ENCODE data around the gene TOB1.
"Not testable (repeated sequence)": the region's sequence is repeated elsewhere in the genome, so short reads cannot be mapped to it uniquely, and the experiment has no call there.

The TOB1 gene

DNA sequence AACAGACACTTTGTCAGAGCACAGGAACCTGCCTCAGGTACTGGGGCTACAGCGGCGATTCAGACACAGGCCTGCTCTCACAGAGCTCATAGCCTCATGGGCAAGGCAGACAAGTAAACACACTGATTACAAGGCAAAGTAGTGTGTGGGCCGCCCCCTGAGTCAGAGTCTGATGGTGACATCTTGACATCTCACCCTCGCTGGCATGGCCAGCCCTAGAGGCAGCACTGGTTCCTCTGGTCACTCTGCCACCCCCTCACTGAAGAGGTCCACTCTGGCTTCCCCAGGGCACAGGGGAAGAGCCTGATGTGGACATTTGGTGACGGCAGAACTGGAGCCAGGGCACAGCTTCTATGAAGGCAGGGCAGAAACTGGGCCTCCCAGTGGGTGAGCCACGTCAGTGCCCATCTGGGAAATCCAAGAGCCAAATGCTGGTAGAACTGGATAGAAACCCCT, 32.9 kb upstream of the TOB1 start:
- in situ Hi-C loops (cut with HindIII; ENCODE audit: low sequenced_read_pairs) = no loop called here

DNA sequence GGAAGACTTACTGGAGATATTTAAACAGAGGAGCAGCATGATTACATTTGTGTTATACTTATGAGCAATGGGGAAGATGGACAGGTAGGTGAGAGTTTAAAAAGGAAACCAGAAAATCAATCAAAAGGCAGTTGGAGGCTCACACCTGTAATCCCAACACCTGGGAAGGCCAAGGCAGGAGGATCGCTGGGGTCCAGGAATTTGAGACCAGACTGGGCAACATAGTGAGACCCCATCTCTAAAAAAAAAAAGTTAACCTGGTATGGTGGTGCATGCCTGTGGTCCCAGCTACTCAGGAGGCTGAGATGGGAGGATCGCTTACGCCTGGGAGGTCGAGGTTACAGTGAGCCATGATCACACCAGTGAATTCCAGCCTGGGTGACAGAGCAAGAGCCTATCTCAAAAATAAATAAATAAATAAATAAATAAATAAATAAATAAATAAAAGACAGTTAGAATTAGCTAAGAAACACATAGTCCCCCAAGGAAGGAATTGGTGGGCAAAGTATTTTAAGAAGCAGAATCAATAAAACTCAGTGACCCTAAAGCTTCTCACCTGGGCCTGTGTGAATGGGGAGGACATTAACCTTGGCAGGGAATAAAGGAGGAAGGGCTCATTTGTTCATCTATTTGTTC, 32.3 kb upstream of the TOB1 start:
- in situ Hi-C loops (cut with HindIII; ENCODE audit: low sequenced_read_pairs) = no loop called here

DNA sequence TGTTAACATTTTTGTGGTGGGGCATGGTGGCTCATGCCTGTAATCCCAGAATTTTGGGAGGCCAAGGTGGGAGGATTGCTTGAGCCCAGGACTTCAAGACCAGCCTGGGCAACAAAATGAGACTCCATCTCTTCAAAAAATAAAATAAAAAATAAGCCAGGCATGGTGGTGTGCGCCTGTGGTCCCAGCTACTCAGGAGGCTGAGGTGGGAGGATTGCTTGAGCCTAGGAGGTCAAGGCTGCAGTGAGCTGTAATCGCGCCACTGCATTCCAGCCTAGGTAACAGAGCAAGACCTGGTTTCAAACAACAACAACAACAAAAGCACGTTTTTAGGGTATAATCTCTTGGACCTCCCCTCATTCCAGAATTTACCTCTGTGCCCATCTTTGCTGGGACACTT, 28.4 kb upstream of the TOB1 start:
- in situ Hi-C loops (cut with HindIII; ENCODE audit: low sequenced_read_pairs) = not testable (repeated sequence)

DNA sequence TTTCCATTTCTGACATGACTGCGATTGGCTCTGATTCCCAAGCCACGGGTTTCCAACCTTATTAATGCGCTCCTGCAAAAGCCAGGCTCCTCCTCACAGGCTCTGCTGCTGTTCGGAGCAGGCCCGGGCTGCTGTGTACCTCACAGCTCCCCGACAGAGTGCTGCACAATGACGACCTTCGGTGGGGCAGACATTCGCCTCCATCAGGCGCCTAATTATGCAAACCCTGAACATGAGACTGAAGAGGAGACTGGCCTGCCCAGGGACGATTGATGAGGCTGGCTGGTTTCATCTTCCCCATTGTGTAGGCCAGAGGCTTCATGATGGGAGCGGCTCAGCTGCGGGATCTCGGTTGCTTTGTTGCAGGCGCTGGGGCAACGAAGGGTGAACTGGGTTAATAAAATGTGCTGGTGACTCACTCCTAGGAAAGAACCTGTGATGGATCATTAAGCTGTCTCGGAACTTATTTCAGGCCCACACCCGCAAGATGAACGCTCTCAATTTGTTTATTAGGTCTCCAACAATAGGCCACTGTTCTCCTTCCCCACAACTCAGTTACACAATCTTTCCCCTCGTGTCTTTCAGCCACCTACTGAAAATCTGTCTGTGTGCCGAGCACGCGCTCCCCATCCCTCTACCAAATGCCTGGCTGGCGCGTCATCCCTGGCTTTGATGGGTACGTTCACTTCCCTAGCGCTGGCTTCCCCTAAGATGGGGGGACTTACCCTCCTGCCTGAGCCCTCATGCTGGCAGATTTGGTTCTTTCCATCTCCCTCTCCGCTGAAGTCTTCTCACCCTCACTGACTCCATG, 27.2 kb upstream of the TOB1 start:
- in situ Hi-C loops (cut with HindIII; ENCODE audit: low sequenced_read_pairs) = no loop called here

DNA sequence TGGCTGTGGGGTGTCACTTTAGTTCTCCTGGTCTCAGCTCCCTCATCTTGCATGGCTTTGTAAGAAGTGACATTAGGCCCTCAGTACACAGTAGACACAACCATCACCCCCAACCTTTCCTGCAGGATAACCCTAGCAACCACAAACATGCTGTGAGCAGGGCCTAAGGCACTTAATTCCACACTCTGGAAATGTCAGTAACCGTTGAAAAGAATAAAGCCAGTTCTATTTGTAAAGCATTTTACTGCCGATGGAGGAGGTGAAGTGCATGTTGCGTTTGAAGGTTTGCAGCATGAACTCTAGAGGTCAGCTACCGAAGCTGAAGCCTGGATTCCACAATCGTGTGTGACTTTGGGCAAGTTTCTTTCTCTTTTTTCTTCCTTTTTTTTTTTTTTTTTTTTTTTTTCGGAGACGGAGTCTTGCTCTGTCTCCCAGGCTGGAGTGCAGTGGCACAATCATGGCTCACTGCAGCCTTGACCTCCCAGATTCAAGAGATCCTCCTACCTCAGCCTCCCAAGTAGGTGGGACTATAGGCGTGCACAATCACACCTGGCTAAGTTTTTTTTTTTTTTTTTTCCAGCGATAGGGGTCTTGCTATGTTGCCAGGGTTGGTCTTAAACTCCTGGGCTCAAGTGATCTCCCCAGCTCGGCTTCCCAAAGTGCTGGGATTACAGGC, 26.1 kb upstream of the TOB1 start:
- in situ Hi-C loops (cut with HindIII; ENCODE audit: low sequenced_read_pairs) = no loop called here

DNA sequence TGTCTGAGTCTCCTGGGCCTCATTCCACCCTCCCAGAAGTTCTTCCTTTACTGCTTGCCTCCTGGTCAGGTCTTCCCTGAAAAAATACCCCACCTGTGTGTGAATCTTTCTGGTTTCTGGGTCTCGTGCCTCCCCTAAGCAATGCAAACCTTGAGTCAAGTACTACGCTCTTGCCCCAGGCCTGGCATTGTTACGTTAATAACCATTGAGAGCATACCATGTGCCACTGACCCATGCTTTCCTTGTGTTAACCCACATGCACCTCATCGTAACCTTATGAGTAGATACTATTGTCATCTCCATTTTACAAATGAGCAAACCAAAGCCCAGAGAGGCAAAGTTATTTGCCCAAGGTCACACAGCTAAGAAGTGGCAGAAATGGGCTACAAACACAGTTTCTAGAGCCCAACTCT, 25.4 kb upstream of the TOB1 start:
- in situ Hi-C loops (cut with HindIII; ENCODE audit: low sequenced_read_pairs) = no loop called here

DNA sequence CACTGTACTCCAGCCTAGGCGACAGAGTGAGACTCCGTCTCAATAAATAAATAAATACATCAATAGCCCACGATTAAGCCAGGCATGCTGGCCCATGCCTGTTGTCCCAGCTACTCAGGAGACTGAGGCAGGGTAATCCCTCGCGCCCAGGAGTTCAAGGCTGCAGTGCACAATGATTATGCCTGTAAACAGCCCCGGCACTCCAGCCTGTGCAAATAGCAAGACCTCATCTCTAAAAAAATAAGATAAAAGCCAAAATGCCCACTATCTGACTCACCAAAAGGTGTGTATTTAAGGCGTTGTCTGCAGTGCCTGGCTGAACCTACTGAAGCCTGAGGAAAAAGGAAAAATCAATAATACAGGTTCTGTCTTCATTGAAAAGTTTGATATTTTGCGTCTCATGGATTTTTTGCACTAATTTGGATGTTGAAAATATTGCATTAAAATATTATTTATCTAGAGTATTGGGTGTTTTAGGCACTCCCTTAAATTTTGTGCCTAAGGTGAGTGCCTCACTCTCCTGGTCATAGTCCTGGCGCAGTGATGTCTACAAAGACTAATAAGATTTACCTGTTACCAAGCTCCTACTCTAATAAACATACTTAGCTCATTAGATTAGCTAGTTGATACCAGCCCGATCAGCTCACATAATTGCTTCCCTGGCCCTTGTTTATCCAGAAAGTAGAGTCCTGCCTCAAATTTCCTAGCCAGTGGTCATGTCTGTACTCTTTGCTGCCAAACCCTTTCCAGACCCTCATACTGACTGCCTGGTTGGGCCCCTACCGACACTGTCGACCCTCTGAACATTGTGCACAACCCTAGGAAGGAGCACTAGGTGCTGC, 24.7 kb upstream of the TOB1 start:
- in situ Hi-C loops (cut with HindIII; ENCODE audit: low sequenced_read_pairs) = no loop called here

DNA sequence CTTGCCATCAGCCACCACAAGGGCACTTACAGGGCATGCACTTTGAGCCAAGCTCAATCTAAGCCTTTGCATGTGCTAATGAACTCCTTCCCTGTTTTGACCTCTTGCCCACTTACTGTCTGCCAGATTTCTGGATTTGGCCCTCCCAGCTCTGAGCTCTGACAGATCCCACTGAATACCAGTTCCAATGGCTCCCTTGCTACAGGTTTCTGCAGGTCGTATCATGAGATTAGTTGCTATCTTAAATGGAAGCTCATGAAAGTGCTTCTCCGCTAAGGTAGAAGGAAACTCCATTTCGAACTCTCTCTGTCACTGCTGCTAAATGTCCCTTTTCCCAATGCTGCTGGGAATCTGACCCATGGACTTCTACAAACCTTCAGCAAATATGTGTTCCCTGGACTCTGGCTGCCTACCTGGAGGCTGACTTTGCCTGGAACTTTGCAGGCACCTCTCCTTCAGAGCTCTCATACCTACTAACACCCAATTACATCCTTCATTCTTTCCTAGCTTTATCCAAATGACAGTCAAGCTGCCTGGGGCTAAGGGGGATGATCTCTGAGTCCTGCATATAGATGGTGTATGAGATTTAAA, 23.5 kb upstream of the TOB1 start:
- in situ Hi-C loops (cut with HindIII; ENCODE audit: low sequenced_read_pairs) = no loop called here

DNA sequence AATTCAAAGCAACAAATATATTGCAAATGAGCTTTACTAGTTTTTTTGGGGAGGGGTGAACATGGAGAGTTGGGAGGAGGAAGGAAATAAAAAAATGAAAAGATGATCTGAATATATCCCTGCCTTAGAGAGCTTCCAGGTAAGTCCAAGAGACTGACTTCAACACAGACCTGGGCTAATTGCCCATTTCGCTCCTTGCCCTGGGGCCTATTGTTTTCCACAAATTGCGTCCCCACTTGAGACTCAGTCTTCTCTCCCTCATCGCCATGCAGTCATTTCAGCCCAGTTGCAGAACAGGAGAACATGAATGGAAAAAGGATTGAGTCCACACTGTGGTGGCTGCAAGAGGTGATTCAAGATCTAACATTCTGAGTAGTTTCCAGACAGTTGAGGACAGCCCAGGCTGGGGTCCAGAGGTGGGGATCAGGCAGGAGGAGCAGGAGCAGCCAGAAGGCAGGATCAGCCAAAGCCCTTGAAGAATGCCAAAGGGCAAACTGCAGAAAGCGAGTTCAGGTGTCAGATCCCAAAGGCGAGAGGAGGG, 21.6 kb upstream of the TOB1 start:
- in situ Hi-C loops (cut with HindIII; ENCODE audit: low sequenced_read_pairs) = no loop called here

DNA sequence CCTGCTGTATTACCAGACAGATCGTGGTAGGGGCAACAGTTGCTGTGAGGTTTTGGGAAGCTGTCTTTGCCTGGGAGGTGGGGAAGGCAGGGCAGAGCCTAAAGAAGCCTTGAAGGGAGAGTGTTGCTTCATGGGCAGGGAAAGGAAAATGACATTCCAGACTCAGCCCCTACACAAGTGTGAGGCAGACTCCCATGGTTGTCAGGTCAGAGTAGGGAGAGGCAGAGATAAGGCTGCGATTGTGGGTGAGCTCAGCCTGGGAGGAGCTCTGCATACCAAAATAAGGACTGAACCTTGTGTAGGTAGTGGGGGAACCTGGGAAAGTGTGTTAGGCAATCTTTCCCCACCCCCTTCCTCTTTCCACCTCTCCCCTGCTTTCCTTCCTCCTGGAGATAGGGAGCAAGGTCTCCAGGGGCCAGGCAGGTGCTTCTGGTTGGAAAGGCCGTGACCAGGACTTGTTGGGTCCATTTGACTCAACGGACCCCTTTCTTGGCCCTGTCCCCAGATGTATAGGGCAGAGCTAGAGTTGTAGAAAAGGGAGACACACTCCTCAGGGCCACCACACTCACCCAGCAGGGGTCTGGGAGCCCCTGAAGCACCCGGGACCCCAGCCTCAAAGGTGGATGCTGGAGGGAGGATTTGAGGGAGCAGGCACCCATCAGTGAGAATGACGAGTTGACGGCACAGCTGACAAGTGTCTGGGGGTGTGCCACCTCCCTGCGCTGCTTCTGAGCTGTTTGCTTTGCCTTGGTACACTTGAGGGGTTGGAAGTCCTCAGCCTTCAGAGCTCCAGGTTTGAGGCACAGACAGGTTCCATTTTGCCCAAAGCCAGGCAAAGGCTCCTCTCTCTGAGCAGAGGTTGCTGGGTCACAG, 18.5 kb upstream of the TOB1 start:
- in situ Hi-C loops (cut with HindIII; ENCODE audit: low sequenced_read_pairs) = no loop called here

DNA sequence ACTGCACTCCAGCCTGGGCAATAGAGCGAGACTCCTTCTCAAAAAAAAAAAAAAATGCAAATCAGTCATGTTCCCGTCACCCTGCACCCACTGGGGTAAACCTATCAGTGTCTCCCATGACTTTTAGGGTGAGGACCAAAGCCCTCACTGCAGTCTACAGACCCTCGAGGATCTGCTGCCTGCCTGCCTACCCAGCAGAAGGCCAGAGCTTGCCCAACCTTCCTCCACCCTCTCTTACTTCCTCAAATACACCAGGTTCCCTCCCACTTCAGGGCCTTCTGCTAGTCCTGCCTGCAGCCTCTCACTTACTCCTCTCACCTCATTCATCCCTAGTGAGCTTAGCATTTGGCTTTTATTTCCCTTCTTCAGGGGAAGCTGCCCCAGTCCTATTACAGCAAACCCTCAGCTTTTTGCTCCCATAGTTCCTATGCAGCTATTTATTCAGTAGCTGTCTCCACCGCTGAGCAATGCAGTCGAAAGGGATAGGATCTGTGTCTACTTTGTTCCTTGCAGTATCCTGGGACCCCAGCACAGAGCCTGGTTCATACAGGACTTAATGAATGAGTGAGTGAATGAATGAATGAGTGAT, 17.8 kb upstream of the TOB1 start:
- in situ Hi-C loops (cut with HindIII; ENCODE audit: low sequenced_read_pairs) = no loop called here

DNA sequence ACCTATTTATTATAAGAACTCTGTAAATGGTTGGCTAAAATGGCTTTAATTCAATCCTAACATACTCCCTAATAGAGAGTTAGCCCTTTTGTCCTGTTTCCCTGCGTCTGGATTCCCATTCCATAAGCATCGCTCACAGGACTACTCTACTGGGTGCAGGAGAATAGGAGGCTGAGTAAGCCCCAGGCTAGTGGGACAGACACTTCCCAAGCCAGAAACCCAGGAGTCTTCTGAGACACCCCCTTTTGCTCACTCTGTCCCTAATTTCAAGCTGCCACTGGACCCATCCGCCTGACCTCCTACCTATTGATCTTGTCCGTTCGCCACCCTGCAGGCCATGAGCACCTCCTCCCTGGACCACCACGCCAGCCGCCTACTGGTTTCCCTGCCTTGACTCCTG, 16.7 kb upstream of the TOB1 start:
- in situ Hi-C loops (cut with HindIII; ENCODE audit: low sequenced_read_pairs) = no loop called here

DNA sequence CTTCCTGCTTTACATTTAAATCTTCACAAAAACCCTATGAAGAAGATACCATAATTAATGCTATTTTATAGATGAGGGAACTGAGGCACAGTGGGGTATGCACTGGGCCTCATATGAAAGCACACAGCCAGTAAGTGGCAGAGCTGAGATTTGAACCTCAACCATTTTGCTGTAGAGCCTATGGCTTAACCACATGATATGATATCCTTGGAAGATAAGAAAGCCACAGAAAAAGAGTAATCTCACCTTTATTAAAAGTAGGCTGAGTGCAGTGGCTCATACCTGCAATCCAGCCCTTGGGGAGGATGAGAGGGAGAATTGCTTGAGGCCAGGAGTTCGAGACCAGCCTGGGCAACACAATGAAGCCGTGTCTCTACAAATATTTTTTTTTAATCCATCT, 15.0 kb upstream of the TOB1 start:
- in situ Hi-C loops (cut with HindIII; ENCODE audit: low sequenced_read_pairs) = no loop called here

DNA sequence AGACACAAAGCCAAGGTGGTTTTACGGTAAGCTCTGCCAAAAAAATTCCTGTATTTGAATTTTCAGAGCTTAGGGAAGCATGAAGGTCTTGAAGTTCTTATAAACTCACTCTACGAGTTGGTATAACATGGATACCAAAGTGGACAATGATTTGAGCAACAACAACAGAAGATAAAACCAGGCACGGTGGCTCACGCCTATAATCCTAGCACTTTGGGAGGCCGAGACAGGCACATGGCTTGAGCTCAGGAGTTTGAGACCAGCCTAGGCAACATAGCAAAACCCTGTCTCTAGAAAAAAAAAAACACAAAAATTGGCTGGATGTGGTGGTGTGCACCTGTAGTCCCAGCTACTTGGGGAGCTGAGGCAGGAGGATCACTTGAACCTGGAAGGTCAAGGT, 12.9 kb upstream of the TOB1 start:
- in situ Hi-C loops (cut with HindIII; ENCODE audit: low sequenced_read_pairs) = no loop called here

DNA sequence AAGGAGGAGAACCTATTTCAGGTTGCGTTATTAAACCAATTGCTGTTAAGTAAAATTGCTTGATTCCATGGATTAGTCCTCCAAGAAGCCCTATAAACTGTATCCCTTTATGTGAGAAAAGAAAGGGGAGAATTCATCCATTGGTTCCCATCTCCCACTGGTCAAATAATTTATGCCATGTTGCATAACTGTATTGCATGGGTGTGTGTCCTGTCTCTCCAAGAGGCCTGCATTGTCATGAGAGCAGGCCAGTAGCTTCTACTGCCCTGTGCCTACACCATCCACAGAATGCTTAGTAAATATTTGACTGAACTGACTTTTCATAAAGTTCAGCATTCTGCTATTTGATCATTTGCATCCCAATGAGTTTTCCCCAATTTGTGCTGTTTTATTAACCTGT, 11.7 kb upstream of the TOB1 start:
- in situ Hi-C loops (cut with HindIII; ENCODE audit: low sequenced_read_pairs) = no loop called here

DNA sequence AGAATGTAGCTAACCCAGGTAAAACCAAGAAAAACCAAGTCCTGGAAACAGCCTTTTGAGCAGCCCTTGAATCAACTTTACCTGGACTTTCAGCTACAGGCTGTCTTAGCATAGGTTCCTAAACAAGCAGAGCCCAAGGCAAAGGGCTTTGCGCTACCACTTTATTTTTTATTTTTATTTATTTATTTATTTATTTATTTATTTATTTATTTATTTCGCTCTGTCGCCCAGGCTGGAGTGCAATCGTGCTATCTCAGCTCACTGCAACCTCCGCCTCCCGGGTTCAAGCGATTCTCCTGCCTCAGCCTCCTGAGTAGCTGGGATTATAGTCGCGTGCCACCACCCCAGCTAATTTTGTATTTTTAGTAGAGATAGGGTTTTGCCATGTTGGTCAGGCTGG, 10.9 kb upstream of the TOB1 start:
- in situ Hi-C loops (cut with HindIII; ENCODE audit: low sequenced_read_pairs) = not testable (repeated sequence)

DNA sequence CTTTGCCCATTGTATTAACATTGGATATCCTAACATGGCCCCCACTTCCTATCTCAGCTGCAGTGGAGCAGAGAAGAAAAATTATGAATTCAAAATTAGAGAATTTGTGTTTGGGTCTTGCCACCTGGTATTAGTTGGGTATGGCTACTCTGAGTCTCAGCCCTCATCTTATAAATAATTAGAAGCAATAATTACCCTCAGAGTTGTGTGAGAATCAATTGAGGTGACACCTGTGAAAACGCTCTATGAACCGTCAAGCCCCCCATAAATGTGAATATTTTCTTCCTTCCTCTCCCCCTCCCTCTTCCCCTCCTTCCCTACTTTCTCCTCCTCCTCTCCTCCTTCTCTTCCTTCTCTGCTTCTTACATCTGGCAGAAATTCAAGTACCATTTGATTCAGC, 8.9 kb upstream of the TOB1 start:
- in situ Hi-C loops (cut with HindIII; ENCODE audit: low sequenced_read_pairs) = no loop called here

DNA sequence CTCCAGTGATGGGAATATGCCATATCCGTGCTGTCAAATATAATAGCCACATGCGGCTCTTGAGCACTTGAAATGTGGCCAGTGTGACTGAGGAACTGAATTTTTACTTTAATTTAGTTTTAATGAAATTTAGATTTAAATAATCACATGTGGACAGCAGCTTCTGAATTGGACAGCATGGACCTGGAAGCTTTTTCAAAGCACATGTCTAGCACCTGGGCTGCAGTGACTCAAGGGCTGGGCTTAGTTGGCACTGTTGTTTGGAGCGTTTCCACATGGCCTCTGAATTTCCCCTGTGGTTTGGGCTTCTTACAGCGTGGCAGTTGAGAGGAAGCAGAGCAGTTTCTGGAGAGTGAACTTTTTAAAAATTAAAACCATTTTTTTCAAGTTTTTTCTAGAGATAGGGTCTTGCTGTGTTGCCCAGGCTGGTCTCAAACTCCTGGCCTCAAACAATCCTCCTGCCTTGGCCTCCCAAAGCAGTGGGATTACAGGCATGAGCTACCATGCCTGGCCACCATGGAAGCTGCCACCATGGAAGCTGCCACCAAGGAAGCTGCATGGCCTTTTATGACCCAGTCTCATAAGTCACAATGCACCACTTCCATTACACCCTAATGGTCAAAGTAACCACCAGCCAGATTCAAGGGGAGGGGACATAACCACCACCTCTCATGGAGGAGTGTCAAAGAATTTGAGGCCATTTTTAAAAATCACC, 6.7 kb upstream of the TOB1 start:
- in situ Hi-C loops (cut with HindIII; ENCODE audit: low sequenced_read_pairs) = no loop called here

DNA sequence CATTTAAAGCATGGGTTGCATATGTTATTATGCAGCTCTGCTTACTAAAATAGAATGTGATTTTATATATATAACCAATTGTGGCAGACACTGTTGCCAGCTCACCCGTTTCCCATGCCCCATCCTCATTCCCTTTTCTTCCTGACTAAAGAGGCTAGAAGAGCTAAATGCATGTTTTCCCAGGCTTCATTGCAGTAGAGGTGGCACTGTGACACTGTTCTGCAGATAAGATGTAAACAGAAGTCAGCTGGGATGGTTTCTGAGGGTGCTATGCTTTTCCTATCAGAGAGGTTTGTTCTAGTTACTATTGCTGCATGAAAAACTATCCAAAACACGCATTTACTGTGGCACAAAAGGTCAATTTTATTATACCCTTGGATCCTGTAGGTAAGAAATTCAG, 5.7 kb upstream of the TOB1 start:
- in situ Hi-C loops (cut with HindIII; ENCODE audit: low sequenced_read_pairs) = no loop called here

Measured in DLD1 (cell line).